K562 (cell line): ENCODE measurements around the gene CSF2. TPM values are rescaled to one million over a fixed set of nuclear protein-coding genes. Genes with fewer than 3 reads are reported as not detected.

ENCODE experiments used
- ATF2 ChIP-seq: sonication (generic); formaldehyde crosslinking; IDR thresholded peaks from 2 replicates; pipeline ENCODE4 v1.8.1; 2022; ENCODE audit warnings: missing genetic modification reagents
- BRD4 ChIP-seq: fragments of 200-600 bp; sonication (generic); IDR thresholded peaks from 2 replicates; pipeline ENCODE4 v1.6.1; 2017; ENCODE audit warnings: inconsistent platforms
- CBX5 ChIP-seq: IDR thresholded peaks from 2 replicates; pipeline ENCODE4 v1.6.1; 2014; ENCODE audit warnings: low read depth, borderline replicate concordance
- E4F1 ChIP-seq: fragments of 250-450 bp; sonication (Bioruptor Pico); IDR thresholded peaks from 2 replicates; pipeline ENCODE4 v1.5.0; 2021; ENCODE audit warnings: mild to moderate bottlenecking, borderline replicate concordance
- ETV1 ChIP-seq: fragments of 450-650 bp; conservative IDR thresholded peaks from 2 replicates; pipeline ENCODE4 v1.6.1; 2016; ENCODE audit warnings: missing genetic modification characterization, control low read depth, low read depth, missing compliant biosample characterization
- HDGF ChIP-seq: fragments of 450-650 bp; IDR thresholded peaks from 2 replicates; pipeline ENCODE4 v1.6.1; 2016
- HLTF ChIP-seq: fragments of 450-650 bp; IDR thresholded peaks from 2 replicates; pipeline ENCODE4 v1.6.1; 2016
- NBN ChIP-seq: fragments of 450-650 bp; IDR thresholded peaks from 2 replicates; pipeline ENCODE4 v1.6.1; 2016; ENCODE audit warnings: low read depth, mild to moderate bottlenecking
- PREB ChIP-seq: sonication (generic); formaldehyde crosslinking; IDR thresholded peaks from 2 replicates; pipeline ENCODE4 v1.8.1; 2023; ENCODE audit warnings: mild to moderate bottlenecking, missing genetic modification reagents
- RBM22 ChIP-seq: fragments of 200-400 bp; formaldehyde crosslinking; IDR thresholded peaks from 2 replicates; pipeline ENCODE4 v1.6.1; 2018; ENCODE audit warnings: low read length, low read depth; ENCODE audit not compliant: poor library complexity, severe bottlenecking
- SNRNP70 ChIP-seq: fragments of 200-400 bp; formaldehyde crosslinking; optimal IDR thresholded peaks from 2 replicates; pipeline ENCODE3; 2017; ENCODE audit warnings: low read depth, low read length
- SRSF3 ChIP-seq: fragments of 200-400 bp; formaldehyde crosslinking; IDR thresholded peaks from 2 replicates; pipeline ENCODE4 v1.6.1; 2016; ENCODE audit warnings: mild to moderate bottlenecking, low read length, moderate library complexity; ENCODE audit not compliant: insufficient read depth
- TRIM25 ChIP-seq: fragments of 450-650 bp; IDR thresholded peaks from 2 replicates; pipeline ENCODE4 v1.7.0; 2016; ENCODE audit warnings: borderline replicate concordance
- ZBTB33 ChIP-seq: sonication (generic); formaldehyde crosslinking; IDR thresholded peaks from 2 replicates; pipeline ENCODE4 v1.8.1; 2023; ENCODE audit warnings: mild to moderate bottlenecking, missing genetic modification reagents
- ZBTB34 ChIP-seq: fragments of 250-450 bp; sonication (Bioruptor Pico); IDR thresholded peaks from 2 replicates; pipeline ENCODE4 v1.8.0; 2021; ENCODE audit warnings: mild to moderate bottlenecking, moderate library complexity
- ZKSCAN3 ChIP-seq: fragments of 250-450 bp; sonication (Bioruptor Pico); IDR thresholded peaks from 2 replicates; pipeline ENCODE4 v1.4.0; 2020
- ZNF133 ChIP-seq: fragments of 250-450 bp; sonication (Bioruptor Pico); IDR thresholded peaks from 2 replicates; pipeline ENCODE4 v1.4.0; 2020; ENCODE audit warnings: mild to moderate bottlenecking
- ZNF24 ChIP-seq: fragments of 450-650 bp; IDR thresholded peaks from 2 replicates; pipeline ENCODE4 v1.6.1; 2016
- ZNF583 ChIP-seq: fragments of 250-450 bp; sonication (Bioruptor Pico); IDR thresholded peaks from 2 replicates; pipeline ENCODE4 v1.4.0; 2020
- ZNF79 ChIP-seq: fragments of 250-450 bp; sonication (Bioruptor Pico); IDR thresholded peaks from 2 replicates; pipeline ENCODE4 v1.4.0; 2020; ENCODE audit warnings: low read depth, mild to moderate bottlenecking, moderate library complexity
- polyA plus RNA-seq, 8 experiments: library from polyadenylated mRNA; depleted of rRNA in 4 of 8; stranded (reverse) in 5 of 8; unstranded in 3 of 8; fragments of >200 nt; fragmentation: Nextera tagmentation in 2 of 8; fragmentation: Illumina TruSeq in 1 of 8; extraction: Ambion mirVana in 2 of 8; extraction: Trizol in 1 of 8; gene quantifications; 2 replicates each; pipeline versions ENCODE4 v1.2.1 to v1.2.3, GENCODE V29; 2011 to 2014; ENCODE audit warnings: inconsistent platforms in 1 of 8, missing spikeins in 1 of 8
- total RNA-seq, 7 experiments: library from RNA; depleted of rRNA in 6 of 7; stranded (reverse); fragments of >200 nt in 6 of 7; fragmentation: Illumina TruSeq in 2 of 7; extraction: Trizol in 2 of 7; gene quantifications; 2 replicates each; pipeline versions ENCODE4 v1.2.1 to v1.2.3, GENCODE V29; 2011 to 2021; ENCODE audit warnings: low replicate concordance in 1 of 7

Gene CSF2
- total and polyA plus RNA-seq, 9 of the 15 experiments (the other 6 are each of a cell fraction or from before 2014, with no cell fraction given), result 0.25 to 0.29 TPM; not detected in 7

- TF ChIP-seq PREB (CRISPR knock-in tag), result no peak
- TF ChIP-seq ZNF583 (CRISPR knock-in tag), result no peak
- peak; percentile 89 for TF ChIP-seq HDGF
- no peak for TF ChIP-seq NBN
- TF ChIP-seq ATF2 (CRISPR knock-in tag), result no peak
- TF ChIP-seq RBM22, result no peak
- no peak for TF ChIP-seq ZBTB34 (CRISPR knock-in tag)
- no peak for TF ChIP-seq SRSF3
- TF ChIP-seq BRD4, result no peak
- TF ChIP-seq ZNF133, result no peak
- 0 out of 2 replicates have a peak, but pooled peaks have one; percentile 5 for TF ChIP-seq ZBTB33 (CRISPR knock-in tag)
- TF ChIP-seq CBX5, result no peak
- no peak for TF ChIP-seq HLTF
- no peak for TF ChIP-seq ZKSCAN3 (CRISPR knock-in tag)
- no peak for TF ChIP-seq SNRNP70
- TF ChIP-seq E4F1 (CRISPR knock-in tag), result no peak
- no peak for TF ChIP-seq ETV1 (tag)
- no peak for TF ChIP-seq ZNF24
- 0 out of 2 replicates have a peak, but pooled peaks have one; percentile 50 for TF ChIP-seq TRIM25
- no peak for TF ChIP-seq ZNF79 (CRISPR knock-in tag)
Measured at GRCh38 chr5:132064738-132065331, 8.8 kb upstream of the CSF2 start (continued).
